Urothelium cell line (cell line): ENCODE results near the gene TRPV5.
A peak's percentile ranks its signal among the peaks of the same experiment; 100 is the strongest.

Experiments used
- DNase-seq: peaks from one replicate; pipeline ENCODE4 v3.0.0; 2011; ENCODE audit warnings: low spot score, mixed read lengths
- FAIRE-seq: peaks from 2 replicates; lab custom pipeline; 2011; peaks lifted over from hg19 to GRCh38; lab: Jason Lieb, UNC

The TRPV5 gene

DNA sequence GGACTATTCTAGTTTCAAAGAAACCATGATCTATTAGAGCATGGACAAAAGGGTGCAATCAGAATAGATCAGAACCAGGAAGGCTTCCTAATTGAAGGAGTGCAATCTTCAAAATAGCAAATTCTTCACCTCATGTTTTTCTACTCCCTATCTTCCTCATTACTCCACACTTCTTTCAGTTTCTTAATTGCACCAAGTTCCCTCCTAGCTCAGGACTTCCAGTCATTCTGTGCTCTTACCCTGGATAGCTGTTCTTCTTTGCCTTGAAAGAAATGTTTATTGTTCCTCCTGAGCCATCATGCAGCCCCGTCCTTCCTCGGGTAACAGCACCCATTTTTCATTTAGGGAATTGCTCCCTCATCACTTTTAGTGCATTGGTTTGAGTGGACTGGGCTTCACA is 23.1 kb downstream of the TRPV5 start:
- DNase-seq = no peak
- FAIRE-seq = no peak

DNA sequence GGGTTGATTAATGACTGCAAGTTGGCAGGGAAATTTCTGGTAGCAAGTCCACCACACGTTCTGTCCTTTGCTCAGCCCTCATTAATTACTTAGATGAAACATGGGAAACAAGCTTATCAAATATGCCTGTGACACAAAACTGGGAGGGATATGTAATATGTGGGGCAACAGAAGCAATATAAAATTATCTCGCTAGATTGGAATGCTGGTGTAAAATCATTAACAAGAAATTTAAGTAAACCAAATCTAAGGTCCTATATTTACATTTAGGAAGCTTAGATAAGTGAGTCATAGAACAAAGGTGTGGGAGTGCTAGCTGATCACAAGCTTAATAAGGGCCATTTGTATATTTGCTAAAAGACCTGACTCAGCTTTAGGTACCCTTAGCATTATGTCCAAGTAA is 23.5 kb downstream of the TRPV5 start:
- DNase-seq = no peak
- no peak for FAIRE-seq

- DNase-seq (peak; percentile 43), FAIRE-seq (no peak)
Observed at GRCh38 chr7:142908921-142909890, 24.3 kb downstream of the TRPV5 start.

GRCh38 chr7:142908290-142908689 is 25.3 kb downstream of the TRPV5 start:
- FAIRE-seq (no peak), DNase-seq (no peak)

- FAIRE-seq (no peak), DNase-seq (no peak)
Observed at GRCh38 chr7:142906643-142907042, 26.9 kb downstream of the TRPV5 start.

GRCh38 chr7:142905759-142906158 is 27.8 kb downstream of the TRPV5 start:
- FAIRE-seq (no peak), DNase-seq (no peak)

DNA sequence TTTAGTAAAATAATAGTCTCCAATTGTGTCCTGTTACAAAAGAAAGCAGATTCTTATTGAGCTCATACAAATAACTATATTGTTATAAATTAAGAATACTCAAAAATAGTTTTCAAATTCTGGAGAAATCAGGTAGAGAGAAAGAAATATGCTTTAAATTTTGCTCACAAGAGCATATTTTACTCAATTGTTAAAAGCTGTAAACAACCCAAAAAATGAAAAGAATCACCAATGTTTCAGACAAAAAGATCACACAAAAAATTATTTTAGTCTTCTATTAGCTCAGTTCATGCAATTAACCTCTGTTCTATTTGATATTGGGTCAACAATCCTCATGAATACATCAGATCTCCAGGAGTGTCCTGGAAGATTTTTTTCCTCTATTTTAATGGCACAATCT is 29.4 kb downstream of the TRPV5 start:
- FAIRE-seq (no peak), DNase-seq (no peak)

DNA sequence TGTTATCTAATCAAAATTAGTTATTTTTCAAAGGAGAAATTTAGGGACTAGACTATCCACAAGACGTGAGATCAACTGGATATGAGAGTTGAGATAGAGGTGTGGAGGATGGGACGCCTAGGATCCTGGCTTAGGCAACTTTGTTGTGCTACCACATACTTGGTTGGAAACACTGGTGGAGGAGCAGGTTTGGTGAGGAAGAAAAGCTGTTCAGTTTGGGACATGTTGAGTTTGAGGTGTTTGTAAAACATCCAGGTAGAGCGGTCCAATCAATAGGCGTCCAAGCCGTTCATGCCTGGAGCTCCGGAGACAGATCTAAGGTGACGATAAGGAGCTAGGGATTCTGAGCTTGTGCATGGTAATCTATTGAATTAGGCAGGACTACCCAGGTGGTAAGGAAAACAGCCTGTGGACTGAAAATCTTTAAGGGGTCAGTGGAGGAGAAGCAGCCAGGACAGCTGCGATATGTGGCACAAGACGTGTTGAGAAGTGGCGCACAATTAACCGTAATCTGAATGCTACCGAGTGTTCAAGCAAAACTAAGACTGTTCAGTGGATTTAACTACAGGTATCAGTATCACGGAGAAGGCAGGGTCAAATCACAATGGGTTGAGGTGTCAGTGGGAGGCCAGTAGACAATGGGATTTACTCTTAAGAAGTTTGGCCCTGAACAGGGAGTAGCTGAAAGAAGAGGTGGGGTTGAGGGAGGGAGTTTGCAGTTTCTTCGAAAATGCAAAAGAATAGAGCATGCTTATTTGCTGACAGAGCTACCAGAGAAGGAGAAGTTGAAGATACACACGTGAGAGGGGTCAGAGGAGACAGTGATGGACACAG is 31.9 kb downstream of the TRPV5 start:
- no peak for DNase-seq
- no peak for FAIRE-seq

- DNase-seq = no peak
- no peak for FAIRE-seq
Observed at GRCh38 chr7:142899661-142900060, 33.9 kb downstream of the TRPV5 start.

DNA sequence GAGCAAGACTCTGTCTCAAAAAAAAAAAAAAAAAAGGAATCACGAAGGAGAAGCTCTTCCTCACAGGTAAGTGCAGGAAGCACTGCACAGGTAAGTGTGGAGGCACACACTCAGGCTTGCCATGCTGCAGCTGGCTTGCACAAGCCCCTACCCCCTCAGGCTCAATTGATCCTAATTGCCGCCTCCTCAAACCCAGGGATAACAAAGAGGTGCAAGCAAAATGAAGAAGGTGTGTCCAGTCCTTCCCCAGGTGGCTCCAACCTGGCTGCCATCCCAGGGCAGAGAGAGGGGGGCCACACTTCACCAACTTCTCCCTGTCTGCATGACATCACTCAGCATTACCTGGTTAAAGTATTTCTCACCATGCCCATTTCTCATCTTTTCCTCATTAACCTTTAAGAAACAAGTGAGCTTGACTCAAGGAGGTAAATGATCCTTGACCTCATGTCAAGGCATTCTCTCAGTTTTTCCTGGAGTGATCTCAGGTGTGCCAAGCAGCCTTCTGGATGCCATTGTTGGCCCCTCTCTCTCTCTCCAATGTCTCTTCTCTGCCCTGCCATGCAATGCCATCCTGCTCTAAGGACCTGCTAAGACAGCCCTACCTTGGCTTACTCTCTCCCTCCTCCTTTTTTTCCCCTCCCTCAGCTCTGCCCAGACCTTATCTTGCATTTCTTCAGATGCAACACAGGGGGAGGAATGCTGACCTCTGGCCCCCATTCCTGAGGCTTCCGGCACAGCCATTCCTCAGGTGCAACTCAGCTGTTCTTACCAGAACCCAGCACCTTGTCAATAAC is 35.0 kb downstream of the TRPV5 start:
- FAIRE-seq = no peak

DNA sequence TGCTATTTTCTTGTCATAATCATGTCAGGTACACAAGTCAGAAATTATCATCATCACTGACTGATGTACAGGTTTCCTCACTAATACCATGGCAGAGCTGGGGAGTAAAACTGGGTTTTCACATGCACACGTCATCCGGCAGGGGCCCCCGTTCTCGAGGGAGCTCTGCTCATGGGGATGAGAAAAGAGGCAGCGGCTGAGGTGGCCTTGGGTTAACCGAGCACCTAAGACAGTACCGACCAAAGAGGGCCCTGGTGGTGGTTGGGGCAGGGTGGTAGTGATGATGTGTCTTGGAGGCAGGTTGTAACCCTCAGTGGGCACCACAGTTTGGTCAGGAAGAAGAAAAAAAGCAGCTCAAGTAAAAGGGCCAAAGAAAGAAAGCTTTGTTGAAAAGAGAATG is 35.9 kb downstream of the TRPV5 start:
- DNase-seq (no peak), FAIRE-seq (no peak)

More for the DNA sequence above, 35.0 kb downstream of the TRPV5 start:
- DNase-seq = no peak

GRCh38 chr7:142896741-142897379 is 36.7 kb downstream of the TRPV5 start:
- no peak for FAIRE-seq
- DNase-seq = no peak

- FAIRE-seq = no peak
- no peak for DNase-seq
Observed at GRCh38 chr7:142896151-142896550, 37.4 kb downstream of the TRPV5 start.

- DNase-seq (no peak), FAIRE-seq (no peak)
Observed at GRCh38 chr7:142894985-142895593, 38.5 kb downstream of the TRPV5 start.

GRCh38 chr7:142894112-142894984 is 39.2 kb downstream of the TRPV5 start:
- no peak for FAIRE-seq
- no peak for DNase-seq

DNA sequence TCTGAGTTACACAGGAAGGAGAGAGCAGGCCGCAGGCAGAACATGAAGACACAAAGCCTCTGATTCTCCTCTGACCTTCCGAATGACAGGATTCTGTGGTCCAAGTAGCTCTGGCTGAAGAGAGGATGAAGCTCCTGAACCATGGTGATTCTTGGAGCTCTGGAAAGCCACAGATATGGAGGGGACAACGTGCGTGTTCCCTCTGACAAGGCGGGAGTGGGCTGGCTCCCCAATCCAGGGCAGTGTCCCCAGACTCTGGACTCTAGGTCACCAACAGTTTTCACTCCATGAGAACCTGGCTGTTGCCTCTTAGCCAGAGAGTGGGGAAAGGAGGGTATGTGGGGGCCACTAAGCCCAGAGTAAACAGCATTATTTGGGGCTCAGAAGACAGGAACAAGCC is 40.6 kb downstream of the TRPV5 start:
- FAIRE-seq = no peak
- DNase-seq = no peak

- DNase-seq (no peak), FAIRE-seq (no peak)
Observed at GRCh38 chr7:142891490-142892082, 42.0 kb downstream of the TRPV5 start.

DNA sequence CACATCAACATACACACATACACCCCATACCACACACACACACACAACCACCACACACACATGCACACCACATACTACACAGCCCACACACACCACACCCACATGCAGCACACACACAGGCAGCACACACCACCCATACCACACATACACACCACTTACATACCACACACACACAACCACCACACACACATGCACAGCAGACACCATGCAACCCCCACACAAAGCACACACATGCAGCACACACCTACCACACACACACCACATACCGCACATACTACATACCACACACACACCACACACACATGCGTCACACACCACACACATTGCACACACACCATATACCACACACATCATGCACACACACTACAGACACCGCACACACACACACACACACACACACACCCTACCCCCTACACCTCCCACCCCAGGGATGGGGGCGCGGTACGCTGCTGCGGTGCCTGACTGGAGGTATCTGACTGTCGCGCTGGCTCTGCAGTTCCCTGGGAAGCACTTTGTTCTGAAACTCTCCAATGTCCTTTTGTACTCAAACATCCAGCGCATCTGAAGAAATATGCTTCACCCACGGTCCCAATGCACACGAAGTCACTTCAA is 42.6 kb downstream of the TRPV5 start:
- FAIRE-seq (no peak), DNase-seq (no peak)
